Peyer's patch (tissue), 4 donors: ENCODE results near the gene ZMYND12.

Source experiments
- CTCF ChIP-seq, 6 experiments: fragments of 450-650 bp in 4 of 6; fragments of 200-600 bp in 2 of 6; sonication (generic) in 1 of 6; IDR thresholded peaks; one replicate each; pipeline ENCODE4 v1.5.1; 2017 to 2019; ENCODE audit warnings: antibody characterized with exemption in 6 of 6, mild to moderate bottlenecking in 3 of 6, moderate library complexity in 1 of 6
- POLR2A ChIP-seq, 2 donors: fragments of 450-650 bp; IDR thresholded peaks; one replicate each; pipeline ENCODE4 v1.5.1; 2017; ENCODE audit warnings: antibody characterized with exemption in 2 of 2, mild to moderate bottlenecking in 2 of 2, moderate library complexity in 2 of 2

DNA sequence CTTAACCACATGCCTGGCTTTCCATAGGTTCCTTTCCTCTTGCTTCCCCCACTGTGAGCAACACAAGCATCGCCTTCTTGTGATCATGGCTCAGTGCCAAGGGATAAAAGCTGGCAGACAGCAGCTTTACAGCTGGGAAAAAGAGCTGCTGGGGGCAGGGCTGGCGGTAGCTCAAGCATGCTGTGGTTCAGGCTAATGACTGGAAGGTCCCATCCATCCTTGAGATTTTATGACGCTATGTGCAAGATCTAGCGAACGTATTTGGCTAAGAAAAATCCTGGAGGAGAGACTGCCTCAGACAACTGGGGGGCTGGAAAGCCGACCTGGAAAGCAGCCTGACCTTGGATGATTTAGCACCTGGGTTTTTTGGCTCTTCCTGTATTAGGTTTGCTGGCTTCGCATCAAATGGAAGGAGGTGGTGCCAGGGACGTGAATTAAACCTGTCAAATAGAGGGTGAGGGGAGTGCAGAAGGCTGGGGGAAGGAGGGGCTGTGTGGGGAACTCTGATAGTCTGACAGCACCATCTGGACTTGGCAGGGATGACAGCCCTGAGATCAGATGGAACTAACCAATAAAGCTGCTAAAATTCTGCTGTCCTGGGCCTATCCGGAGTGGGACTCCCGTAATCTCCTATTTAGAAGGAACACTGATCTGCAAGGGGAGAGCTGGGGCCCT is 34.8 kb downstream of the ZMYND12 start:
- TF ChIP-seq CTCF (IDR thresholded peaks at IDR 0.05) (no peak), POLR2A (IDR thresholded peaks at IDR 0.05) (no peak)
